GM10248 (cell line): Measurements from ENCODE around the gene DOCK1.

ENCODE experiments used
- CTCF ChIA-PET: fragments of 300-600 bp; sonication (Branson Sonifier 250); formaldehyde crosslinking; extraction: SDS; loops from one replicate; lab custom pipeline; 2021; ENCODE audit warnings: antibody characterized with exemption; lab: Yijun Ruan, JAX
- POLR2A ChIA-PET: fragments of 350-650 bp; sonication (Branson Sonifier 250); formaldehyde crosslinking; extraction: SDS; loops from one replicate; lab custom pipeline; 2020; ENCODE audit warnings: antibody characterized with exemption; lab: Yijun Ruan, JAX
- DNase-seq: peaks from one replicate; pipeline ENCODE4 v3.0.0; 2012; ENCODE audit errors: extremely low spot score
- TF ChIP-seq, protein P1 (sequence below): IDR thresholded peaks from 2 replicates; pipeline ENCODE4 v1.5.1; 2012; ENCODE audit warnings: mild to moderate bottlenecking, low read depth; ENCODE audit errors: extremely low read depth, missing control alignments, control extremely low read depth

Gene DOCK1

DNA sequence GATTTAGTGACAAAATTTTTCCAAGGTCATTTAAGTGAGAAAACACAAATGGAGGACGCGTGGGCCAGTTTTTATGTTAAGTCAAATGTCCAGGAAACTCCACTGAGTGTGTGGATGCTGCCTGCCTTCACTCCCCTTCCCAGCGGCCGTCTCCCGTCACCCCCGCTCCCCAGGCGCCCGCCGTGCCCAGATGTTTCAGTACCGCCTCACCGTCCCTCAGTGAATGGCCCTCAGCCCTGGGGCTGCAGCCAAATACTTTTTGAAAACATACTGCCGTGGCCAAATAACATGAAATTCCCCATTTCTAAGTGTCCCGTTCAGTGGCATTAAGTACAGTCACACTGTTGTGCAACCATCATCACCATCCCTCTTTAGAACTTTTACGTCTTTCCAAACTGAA lies 159.2 kb downstream of the DOCK1 start:
- ChIA-PET CTCF (no interaction called here), POLR2A (no interaction called here)
- TF ChIP-seq, protein P1, sequence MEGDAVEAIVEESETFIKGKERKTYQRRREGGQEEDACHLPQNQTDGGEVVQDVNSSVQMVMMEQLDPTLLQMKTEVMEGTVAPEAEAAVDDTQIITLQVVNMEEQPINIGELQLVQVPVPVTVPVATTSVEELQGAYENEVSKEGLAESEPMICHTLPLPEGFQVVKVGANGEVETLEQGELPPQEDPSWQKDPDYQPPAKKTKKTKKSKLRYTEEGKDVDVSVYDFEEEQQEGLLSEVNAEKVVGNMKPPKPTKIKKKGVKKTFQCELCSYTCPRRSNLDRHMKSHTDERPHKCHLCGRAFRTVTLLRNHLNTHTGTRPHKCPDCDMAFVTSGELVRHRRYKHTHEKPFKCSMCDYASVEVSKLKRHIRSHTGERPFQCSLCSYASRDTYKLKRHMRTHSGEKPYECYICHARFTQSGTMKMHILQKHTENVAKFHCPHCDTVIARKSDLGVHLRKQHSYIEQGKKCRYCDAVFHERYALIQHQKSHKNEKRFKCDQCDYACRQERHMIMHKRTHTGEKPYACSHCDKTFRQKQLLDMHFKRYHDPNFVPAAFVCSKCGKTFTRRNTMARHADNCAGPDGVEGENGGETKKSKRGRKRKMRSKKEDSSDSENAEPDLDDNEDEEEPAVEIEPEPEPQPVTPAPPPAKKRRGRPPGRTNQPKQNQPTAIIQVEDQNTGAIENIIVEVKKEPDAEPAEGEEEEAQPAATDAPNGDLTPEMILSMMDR, result no peak
- DNase-seq, result no peak

DNA sequence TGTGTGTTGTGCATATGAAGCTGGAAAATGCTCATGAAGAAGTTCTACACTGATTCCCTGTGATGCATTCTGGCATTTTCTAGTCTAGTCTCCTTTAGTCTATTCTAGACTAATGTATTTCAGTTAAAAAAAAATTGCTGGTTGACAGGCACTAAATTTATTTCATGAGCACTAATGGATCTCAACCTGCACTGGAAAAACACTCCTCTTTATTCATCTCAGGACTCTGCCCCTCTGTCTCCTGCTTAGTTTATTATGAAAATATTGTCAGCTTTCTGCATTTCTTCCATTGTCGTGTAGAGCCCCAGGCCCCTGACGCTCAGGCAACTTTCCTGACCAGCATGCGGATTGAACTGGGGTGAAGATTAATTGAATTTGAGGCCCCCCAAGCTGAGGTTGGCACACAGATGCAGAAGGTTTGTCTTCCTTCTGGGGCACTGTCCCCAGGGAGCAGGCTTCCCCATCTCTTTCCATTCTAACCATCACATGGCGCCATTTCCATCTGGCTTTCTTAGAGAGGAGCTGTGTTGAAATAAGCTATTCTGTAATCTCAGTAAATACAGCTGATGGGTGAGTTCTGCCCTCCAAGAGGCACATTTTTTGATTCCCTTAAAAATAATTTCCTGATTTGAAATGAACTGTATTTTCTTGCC lies 162.4 kb downstream of the DOCK1 start:
- TF ChIP-seq, protein P1, result no peak
- POLR2A ChIA-PET, result no interaction called here
- no peak for DNase-seq
- CTCF ChIA-PET, result no interaction called here

DNA sequence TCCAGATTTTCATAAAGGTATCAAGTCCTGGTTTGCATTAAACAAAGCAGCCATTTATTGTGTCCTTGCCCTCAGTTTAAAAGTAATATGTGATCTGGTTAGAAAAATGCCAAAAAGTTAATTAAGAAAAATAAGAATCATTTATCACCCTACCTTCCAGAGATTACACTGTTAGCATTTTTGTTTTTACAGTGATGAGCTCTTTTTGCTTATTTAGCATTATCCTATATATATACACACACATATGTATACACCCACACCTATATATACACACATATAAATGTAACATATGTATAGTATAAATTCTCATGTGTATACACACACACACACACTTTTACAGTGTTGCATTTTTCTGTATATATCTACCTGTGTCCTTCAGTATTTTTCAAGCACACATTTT lies 163.3 kb downstream of the DOCK1 start:
- DNase-seq, result no peak
- CTCF ChIA-PET, result no interaction called here
- POLR2A ChIA-PET, result no interaction called here
- TF ChIP-seq, protein P1, result no peak

DNA sequence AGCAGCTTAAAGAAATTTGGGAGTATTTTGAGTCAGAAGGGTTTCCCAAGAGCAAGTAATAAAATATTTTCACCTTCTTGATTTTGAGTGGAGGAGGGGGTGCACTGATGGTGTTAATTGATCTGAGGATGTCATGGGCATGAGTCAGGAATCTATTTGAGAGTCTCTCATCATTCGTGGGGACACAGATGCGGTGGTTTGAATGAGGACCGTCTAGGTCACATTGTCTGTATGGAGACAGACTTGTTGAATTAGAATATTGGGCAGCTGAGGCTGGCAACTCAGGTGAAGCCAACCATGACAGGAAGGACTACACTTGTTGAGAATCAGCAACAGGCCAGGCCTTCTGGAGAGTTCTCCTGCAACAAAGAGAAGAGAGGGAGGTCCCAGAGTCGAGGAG lies 164.2 kb downstream of the DOCK1 start:
- CTCF ChIA-PET, result no interaction called here
- POLR2A ChIA-PET, result no interaction called here
- DNase-seq, result no peak
- TF ChIP-seq, protein P1, result no peak

DNA sequence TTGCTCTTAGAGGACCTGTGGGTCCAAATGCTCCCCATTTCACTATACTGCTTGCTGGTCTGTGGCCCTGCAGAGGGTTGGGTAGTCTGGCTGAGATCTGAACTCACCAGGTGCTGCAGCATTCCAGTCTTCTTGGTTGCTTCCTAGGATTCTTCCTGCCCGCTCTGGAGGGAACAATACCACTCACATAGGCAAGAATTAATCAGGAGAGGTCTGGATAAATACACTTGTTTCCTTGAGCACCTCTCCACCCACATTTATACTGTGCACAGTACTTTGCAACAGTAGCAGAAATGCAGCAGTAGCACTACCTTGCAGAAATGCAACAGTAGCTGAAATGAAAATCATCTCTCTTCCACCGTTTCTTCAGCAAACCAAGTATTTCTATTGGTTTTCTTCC lies 165.9 kb downstream of the DOCK1 start:
- TF ChIP-seq, protein P1, result no peak
- no peak for DNase-seq
- POLR2A ChIA-PET, result no interaction called here
- CTCF ChIA-PET, result no interaction called here

DNA sequence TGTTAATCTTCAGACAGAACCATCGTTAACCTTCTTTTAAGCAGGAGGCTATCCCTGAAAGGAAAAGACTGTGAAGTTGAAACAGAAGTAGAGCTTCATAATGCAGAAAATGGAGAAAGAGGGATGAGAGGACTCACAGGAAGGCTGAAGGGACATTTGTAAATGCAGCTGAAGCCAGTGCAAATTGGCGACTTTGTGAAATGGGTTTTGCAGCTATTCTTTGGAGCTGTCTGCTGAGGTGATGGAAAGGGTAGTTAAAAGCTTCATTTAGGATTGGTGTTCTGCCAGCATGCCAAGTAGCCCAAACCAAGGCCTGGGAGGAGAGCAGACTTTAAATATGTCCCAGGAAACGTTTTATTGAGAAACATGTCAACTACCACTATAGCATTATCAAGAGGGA lies 168.4 kb downstream of the DOCK1 start:
- CTCF ChIA-PET, result no interaction called here
- TF ChIP-seq, protein P1, result no peak
- POLR2A ChIA-PET, result no interaction called here
- no peak for DNase-seq

DNA sequence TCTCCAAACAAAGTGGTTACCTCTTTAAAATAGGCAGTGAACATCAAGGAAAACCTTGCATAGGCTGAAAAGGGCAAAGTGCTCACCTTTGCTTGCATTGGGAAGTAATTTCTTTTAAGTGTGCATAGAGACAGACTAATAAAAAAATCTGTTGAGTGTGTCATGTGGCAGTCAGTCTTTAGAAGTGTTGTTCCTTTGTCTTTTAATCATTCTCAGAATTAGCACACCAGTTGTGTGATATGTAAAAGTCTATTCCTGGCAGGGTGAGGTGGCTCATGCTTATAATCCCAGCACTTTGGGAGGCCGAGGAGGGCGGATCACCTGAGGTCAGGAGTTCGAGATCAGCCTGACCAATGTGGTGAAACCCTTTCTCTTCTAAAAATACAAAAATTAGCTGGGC lies 174.2 kb downstream of the DOCK1 start:
- POLR2A ChIA-PET, result no interaction called here
- TF ChIP-seq, protein P1, result no peak
- DNase-seq, result no peak
- CTCF ChIA-PET, result interaction anchor here (0.9 kb wide), 1 partner anchor 36 kb away, joined by 3 read pairs; no protein-coding TSS in a partner anchor
